HG02840 (cell line): Measurements from ENCODE around the gene NRL.

Experiments used
- ATAC-seq: cut with Tn5 transposase; IDR thresholded peaks from one replicate; pipeline ENCODE4 v1.9.1; 2021; ENCODE audit warnings: mild to moderate bottlenecking, moderate library complexity, moderate number of reproducible peaks; ENCODE audit not compliant: unreplicated experiment, low FRiP score

The NRL gene

DNA sequence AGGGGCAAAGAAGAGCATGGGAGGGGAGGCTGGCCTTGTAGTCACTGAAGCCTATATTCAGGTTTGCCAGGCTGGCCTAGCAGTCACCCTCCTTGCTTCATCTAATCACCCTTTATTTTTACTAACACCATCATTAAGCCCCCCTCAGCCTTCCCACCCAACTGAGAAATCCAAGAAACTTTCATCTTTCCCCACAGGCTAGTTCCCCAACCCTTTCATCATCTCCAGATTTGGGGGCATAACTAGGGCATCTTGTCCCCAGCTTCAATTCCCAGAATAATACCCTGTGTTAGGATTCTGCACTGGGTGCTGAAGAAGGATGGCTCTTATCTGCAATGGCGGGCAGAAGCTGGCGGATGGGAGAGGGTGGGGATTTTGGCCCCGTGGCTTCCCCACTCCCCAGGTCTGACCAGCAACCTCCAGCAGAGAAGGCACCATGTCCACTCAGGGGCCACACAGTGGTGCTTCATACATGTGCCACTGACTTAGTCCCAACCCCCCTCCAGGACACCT lies 13.7 kb downstream of the NRL start:
- ATAC-seq, result no peak

DNA sequence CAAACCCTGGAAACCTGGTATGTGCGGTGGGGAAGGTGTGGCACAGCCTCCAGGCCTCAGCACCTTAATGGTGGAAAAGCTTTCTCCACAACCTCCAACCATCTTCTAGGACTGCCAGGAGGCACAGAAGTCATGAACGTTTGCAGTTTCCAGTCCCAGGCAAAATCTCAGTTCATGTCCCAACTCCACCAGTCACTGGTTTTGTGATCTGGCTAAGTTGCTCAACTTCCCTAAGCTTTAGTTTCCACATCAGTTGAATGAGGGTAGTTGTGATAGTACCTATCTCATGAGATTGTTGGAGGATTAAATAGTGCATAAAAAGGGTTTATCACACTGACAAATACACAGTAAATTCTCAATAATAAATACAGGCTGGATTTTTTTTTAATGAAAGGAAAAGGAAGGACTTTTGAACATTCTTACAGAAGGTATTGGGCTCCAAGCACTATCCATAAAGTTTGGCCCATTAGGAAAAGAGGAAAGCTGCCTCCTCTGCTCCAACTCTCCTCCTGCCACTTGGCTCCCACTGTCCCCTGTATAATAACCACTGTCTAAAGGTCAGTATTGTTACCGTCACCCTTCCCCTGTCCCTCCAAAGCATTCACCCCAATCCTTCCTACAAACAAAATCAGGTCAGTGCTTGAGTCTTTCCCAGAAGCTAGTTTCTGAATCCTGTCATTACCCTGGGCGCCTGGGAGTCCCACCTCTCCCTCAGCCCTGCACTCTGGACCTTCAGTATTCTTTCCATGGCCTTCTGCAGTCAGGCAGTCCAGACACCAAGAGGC lies 14.4 kb downstream of the NRL start:
- no peak for ATAC-seq

GRCh38 chr14:24098927-24099813 lies 15.6 kb downstream of the NRL start:
- no peak for ATAC-seq

- no peak for ATAC-seq
Measured at GRCh38 chr14:24098229-24098926, 16.4 kb downstream of the NRL start.

DNA sequence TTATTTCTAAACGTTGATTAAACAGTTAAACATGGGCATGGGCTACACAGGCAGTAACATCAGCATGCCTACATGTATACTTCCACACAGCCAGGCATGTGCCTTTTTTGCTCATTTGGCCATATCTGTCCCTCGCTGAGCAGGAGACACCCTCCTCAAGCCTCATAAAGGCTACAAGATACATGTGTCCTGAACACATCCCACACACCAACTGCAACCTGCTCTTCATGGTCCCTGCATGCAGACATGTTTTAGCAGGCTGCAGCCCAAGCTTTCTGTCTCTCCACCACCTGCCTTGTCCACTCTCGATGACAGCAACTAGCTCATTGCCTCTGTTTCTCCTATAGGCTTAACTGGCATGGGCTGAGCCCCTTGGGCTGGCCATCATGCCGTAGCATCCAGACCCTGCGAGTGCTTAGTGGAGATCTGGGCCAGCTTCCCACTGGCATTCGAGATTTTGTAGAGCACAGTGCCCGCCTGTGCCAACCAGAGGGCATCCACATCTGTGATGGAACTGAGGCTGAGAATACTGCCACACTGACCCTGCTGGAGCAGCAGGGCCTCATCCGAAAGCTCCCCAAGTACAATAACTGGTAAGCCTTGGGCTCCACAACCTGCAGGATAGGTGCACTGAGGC lies 18.1 kb downstream of the NRL start:
- no peak for ATAC-seq

- peak; percentile 43 for ATAC-seq
Measured at GRCh38 chr14:24095271-24096068, 19.3 kb downstream of the NRL start.

GRCh38 chr14:24094841-24095270 lies 19.9 kb downstream of the NRL start:
- peak; percentile 3 for ATAC-seq

GRCh38 chr14:24093901-24094840 lies 20.6 kb downstream of the NRL start, which contains the start of gene PCK2:
TSS of gene PCK2 (plus strand) at chr14:24094311. CDS start at chr14:24094406, 95 bp downstream.
- peak; percentile 34 for ATAC-seq

- no peak for ATAC-seq
Measured at GRCh38 chr14:24093207-24093900, 21.4 kb downstream of the NRL start.

DNA sequence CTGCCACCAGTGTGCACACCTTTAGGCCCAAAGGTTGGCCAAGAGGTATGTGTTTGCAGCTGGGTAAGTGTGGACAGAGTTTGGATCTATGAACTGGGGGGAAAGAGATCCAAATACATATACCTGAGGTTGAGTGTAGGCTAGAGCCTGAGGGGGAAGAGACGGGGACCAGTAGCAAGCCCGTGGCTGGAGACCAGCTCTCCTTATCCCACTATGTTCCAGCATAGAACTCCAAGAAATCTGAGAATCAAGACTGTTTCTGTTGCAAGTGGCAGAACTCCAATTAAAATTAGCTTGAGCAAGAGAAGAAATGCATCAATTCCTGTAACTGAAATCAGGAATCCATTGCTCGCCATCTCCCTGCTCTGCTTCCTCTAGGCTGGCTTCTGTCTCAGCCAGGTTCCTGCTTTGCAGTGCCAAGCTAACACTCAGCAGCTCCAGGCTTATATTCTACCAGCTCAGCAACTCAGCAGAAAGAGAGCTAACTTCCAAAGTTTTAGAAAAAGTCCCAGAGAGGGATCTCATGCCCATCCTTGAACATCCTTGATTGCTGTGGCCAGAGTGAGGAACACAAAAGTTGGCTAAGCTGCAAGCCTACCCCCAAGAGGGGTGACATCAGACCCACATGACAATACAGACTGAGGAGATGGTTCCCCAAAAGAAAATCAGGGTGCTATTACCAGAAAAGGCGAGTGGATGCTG lies 22.1 kb downstream of the NRL start:
- no peak for ATAC-seq

DNA sequence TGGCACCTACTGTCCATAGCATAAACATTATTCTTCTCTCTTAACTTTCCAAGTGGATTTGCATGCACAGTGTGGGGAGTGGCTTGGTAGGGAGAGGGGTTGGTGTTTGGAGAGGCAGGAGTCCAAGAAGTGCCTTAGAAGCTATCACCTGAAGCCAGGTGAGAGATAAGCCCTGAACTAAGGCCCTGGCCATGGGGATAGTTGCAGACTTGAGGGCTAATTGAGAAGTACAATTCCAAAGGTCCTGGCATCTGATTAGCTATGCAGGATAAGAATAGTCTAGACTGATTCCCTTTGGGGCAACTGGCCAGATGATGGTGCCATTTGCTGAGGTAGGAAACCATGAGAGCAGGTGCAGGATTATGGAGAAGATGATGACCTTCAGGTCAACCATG lies 22.6 kb downstream of the NRL start:
- no peak for ATAC-seq

DNA sequence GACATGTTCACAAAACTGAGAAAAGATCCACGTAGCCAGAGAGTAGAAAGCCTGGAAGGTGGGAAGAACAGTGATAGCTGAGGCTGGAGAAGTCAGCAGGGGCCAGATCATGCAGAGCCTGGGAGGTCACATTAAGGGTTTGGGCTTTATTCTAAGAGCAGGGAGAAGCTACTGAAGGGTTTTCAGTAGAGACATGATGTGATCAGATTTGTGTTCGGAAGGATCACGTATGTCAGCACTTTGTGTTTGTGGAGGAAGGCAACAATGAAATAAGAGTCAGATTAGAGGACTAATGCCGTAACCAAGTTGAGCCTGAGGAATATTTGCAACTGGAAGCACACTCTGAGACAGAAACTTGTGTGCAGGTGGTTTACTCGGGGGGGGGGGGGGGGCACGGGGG lies 24.9 kb downstream of the NRL start:
- no peak for ATAC-seq

DNA sequence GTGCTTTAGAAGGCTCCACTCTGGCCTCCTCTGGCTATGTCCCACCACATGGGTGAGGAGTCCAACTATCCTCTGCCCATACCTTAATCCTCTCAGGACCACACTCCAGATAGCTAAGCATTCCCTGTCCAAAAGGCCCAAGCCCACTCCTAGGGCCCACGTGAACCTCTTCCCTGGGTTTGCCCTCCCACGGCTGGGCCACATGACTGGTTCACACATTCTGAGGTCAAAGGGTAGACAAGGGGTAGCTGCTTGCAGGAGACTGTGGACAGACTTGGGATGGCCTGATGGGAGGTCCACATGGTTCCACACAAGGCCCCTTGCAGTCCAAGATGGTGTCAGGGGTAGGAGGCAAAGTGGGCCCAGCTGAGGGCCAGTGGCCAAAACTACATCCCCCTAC lies 26.7 kb downstream of the NRL start:
- ATAC-seq, result no peak

DNA sequence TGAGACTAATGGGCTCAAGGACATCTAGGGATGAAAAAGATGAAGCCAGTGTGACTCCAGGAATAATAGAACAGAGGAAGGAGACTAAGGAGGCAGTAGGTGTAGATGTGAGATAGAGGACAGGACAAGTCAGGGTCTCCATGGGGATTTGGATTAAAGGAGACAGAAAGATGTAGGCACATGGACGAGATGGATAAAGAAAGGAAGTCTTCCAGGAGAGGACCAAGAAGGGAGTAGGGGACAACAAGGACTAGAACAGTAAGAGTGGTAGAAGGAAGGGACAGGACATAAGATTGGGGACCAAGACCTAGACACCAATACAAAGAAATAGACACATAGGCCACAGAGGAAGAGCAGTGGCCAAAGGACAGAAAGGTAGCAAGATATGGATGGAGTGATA lies 27.7 kb downstream of the NRL start:
- ATAC-seq, result no peak

DNA sequence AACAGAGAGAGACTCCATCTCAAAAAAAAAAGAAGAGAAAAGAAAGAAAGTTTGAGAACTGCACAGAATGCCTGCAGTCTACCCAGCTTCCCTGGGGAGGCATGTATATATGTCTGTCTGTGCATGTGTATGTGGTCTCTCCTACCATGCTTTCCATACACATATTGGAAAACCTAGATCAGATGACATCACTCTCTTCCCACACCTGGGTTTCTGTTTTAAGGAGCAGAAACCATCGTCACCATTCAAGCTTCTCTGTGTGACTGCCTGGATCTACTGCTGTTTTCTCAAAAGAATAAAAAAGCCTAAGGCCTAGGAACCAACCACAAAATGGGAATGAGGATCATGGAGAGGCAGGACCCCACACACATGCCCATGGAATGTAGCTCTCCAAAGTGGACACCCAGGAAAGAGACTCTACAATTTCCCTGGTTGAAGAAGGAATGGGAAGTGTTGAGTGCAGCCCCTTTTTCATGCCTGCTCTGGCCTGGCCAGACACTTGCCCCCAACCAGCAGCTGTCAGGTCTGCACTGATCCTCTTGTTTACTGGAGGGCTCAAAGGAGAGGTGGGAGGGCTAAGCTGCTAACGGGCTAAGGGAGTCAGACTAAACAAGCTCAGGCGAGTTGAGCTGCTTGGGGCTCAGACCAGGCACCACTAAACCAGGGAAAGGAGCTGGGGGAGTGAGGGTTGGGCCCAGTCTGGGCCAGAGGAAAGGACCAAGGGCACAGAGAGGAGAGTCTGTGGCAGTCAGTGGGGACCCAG lies 28.4 kb downstream of the NRL start:
- ATAC-seq, result no peak

DNA sequence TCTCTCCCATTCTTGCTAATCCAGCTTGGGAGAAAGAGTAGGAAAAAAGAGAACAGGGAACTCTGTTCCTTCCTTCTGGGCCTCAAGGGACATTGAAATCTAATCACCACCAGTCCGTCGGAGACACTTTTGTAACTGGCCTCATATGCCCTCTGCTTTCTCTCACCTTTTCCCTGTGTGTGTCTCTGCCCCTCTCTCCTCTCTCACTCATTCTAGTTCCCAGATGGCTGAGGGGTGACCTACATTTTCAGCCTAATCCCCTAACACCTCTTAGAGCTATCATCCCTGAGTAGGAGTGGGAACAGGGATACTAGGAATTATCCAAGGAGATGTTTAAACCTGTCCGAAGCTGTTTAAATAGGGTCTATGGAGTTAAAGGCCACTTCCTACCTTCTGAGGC lies 29.5 kb downstream of the NRL start:
- no peak for ATAC-seq
